CD4-positive, alpha-beta T cell treated with Interleukin-17A for 4 hours (primary cell): ENCODE results near the gene MACROD2.

Experiments
- DNase-seq: peaks from one replicate; pipeline ENCODE4 v3.0.0-alpha.2; 2020; ENCODE audit warnings: mixed read lengths

MACROD2 gene

DNA sequence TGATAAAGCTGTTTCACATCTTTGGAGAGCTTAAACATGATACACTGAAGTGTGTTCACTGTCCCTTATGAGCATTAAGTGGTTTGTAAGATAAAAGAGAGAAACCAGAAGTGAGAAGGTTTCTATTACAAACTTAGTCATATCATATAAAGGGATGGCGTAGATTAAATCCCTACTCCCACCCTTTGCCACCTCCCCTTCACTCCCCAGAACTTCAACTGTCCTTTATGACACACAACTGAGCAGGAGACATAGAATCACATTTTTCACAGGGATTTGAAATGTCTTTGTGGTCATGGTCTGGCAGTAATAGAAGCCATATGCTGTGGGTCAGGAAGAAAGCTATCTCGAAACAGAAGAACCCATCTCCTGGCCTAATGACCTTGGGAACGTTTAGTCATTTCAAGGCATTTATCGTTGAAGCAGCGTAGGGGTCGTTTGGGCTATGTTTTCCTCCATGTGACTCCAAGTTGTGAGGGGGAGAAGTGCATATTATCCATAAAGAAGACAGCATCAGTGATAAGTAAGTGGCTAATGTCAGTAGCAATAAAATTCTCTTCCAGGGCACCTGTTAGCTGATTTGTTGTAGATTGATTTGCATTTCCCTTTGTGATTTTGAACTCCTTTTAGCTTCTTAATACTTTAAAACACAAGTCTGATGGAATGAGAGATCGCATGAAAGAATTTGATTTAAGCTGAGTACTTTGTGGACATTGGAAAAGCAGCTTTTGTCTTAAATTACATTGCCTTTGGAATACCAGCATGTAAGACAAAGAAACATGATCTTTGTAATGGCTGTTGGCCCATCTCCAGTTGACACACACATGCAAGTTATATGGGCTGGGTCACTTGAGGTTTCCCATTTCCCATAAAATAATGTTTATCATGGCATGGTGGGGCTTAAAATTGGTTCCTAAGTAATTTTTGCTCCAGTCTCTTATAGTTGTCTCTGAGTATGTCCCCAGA is 843.6 kb downstream of the MACROD2 start:
- DNase-seq, result no peak

DNA sequence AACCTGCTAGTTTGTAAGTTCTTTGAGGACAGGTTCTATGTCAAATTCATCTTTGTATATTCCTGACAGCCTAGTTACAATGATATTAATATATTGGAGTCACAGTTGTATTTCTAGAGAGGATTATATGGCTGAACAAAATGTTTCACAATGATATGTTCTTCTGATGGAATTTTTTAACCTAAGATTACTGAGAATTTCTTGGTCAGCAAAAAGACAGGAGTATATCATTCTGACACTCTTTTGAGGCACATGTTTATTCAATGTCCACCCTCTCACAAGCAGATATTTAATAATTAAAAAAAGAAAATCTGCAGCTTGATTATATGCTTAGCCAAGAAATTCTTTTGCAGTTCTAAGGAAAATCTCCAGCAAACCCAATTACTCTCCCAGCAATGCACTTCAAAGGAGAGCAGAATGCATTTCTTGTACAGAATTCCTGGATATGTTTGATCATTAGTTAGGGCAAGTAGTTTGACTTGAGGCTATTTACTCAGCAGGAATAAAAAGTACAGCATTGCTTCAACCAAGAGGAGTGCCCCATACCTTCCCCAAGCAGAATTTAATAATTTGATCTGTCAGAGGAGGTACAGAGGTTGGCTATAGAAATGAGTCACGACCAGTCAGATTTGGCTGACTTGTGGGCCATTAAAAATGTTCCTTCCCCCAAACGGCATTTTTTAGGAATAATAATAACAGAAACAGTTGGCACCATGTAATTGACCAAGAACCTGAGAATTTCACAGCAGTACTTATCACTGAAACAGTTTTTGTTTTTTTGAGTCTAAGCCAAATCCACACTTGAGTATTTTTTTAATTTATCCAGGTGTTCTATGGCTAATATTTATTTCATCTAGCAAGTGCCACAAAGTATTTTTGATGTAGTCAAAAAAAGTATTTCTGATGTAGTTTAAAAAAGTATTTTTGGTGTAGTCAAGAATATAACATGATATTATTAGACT is 850.2 kb downstream of the MACROD2 start:
- no peak for DNase-seq

DNA sequence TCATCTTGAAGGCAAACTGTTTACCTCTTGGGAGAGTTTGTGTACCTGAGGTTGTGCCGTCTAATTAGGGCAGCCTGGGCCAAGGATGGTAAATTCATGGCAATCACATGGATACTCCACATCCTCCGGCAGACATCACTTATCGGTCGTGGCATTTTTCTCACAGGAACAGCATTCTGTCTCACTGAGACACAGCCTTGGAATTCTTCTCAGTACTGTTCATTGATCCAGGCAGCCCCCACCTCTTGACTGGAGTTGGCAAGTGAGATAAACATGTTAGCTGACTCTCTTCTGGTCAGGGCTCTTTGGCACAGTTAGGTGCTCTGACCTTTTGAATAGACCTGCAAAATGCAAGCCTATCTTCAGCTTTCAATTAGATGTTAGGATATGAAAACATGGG is 853.5 kb downstream of the MACROD2 start:
- DNase-seq, result no peak

DNA sequence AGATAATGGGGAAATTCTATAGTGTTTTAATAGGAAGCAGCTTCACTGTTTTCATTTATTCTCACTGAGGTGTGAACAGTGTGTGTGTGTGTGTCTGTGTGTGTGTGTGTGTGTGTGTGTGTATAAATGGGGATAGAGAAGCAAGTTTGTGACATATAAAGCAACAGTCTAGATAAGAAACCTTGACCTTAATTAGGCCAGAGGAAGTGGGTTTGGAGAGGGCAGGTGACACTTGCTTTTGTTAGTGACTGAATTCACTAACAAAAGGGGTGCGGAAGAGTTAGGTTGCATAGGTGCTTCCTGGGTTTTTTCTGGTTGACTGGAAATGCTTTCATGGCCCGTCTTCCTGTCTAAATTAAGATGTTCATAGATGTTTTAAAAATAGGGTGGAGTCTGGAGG is 857.8 kb downstream of the MACROD2 start:
- no peak for DNase-seq

DNA sequence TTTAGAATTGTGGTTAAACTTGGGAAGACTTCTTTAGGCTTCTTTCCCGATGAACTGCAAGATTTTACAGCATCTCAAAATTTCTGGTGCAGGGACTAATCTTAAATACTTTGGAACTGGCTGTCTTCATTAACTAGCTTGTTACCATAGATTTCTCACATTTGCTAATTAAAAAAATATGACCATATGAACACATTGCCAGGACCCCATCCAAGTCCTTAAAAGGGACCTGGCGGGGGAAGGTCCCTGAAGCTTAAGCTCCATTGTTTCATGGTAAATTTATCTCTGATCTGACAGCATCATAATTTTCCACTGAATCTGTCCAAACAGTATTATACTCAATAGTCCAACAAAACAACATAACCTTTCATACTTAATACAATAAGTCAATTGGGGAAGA is 859.9 kb downstream of the MACROD2 start:
- DNase-seq, result no peak

DNA sequence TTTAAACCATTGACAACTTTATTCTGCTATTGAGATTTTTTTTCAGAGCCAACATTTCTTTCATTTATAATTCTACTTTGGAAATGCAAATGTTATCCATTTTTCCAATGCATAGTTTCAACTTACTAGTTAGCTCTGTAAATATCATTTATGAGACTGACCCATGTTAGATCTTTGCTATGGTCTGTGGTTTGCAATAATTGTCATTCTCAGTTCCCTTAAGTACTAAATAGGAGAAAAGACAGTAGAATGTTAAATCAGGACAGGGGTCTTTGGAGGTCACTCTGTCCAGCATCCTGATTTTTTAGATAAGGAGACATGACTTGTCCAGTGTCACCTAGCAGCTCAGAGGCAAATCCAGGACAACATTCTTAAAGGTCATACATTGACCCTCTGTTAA is 864.3 kb downstream of the MACROD2 start:
- no peak for DNase-seq

DNA sequence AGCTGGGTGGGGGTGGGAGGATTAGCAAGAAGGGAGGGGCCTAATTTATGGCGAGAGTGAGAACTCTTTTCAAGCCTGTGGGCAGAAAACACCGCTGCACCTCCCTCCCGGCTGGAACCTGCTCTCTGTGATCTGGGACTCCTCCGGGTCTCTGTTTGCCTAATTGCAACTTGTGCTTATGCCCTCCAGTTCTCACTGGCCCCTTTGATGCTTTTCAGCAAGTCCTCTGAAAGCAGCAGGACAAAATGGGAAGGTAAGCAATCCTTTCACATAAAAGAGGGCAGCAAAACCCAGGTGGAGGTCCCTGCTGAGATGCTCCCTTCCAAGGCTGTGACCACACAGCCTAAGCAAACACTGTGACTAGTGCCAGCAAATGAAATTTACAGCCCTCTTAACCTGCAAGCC is 865.1 kb downstream of the MACROD2 start:
- no peak for DNase-seq

DNA sequence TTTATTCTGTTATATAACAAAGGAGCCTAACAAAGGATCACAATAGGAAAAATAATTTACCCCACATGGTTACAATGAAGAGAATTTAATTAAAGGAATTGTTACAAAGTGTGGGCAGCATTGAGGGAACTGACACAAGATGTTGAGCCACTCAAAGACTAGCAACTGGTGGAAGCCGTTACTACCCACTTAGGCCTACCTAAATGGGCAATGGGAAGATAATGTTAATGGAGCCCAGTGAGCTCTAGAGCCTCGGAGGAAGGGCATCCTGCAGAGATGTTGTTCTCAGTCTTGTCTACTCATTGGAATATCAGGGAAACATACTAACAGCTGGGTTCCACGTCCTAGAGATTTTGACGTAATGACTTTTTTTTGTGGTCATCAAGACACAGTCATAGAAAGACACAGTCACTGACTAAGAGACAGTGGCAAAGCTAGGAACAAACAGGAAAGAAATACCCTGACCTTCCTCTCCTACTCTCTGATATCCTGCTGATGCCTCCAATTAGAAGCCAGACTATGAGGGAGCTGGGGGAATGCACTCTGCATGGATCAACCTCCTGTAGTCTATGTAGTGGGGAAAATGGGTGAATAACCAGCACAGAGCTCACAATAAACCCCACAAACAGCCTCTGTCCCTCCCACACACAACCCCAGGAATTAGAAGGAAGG is 865.8 kb downstream of the MACROD2 start:
- no peak for DNase-seq

DNA sequence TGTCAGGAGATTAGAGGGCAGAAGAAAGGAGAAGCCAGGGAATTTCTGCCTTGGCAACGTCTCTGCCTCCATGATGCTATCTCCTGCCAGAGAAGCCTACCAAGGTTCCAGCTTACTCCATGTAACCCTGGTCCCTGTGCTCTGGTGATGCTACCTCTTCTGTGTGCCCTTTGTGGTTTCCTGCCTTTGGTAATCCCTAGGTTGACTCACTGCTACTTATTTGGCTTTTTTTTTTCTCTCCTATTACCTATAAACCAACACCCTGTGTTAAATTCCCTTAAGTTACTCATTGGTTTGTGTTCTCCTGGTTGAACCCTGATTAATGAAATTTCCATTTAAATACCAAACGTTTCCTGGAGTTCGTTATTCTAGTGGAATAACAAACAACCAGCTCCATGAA is 869.9 kb downstream of the MACROD2 start:
- DNase-seq, result no peak

DNA sequence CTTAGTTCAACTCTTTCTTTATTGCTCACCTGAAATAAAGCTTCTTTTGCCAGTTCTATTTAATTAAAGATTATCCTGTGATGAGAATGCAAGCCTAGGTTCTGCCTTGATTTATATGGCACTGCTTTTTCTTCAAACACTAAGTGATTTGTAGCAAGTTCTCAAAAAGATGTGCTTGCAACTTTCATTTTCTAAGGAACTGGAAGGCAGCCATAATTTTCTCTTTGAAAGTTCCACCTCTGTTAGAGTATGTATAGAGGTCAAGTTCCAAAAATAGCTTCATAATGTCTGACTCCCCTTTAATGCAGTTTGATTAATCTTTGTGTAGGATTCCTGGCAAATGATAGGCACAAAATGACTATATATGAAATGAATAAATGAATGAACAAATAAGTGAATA is 870.4 kb downstream of the MACROD2 start:
- no peak for DNase-seq

DNA sequence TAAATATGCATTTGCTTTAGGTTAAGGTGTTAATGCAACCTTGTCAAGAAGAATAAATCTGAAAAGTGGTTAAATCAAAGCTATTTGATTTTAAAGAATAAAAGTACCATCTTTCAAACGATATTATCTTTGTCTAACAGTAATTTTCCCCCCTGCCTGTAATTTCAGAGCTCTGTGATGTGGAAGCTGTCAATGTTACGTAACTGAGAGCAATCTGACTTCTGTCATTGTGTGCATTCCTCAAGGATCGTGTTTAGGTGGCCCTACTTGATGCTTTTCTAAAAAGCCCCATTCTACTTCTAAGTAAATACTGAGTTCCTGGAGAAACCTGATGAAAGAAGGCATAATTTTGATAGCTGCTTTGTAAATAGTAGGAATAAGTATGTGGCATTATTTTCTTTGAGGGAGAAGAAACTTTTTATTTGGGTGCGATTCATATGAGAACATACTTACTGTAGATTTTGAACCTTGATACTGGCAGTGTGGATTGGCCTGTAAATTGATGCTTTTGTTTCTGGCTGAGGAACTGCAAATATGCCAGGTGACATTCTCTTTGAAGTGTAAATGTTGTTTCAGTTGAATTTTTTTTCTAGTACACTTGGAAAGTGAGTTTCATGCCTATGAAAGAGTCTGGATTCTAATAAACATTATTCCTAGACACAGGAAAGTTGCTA is 871.7 kb downstream of the MACROD2 start:
- no peak for DNase-seq

DNA sequence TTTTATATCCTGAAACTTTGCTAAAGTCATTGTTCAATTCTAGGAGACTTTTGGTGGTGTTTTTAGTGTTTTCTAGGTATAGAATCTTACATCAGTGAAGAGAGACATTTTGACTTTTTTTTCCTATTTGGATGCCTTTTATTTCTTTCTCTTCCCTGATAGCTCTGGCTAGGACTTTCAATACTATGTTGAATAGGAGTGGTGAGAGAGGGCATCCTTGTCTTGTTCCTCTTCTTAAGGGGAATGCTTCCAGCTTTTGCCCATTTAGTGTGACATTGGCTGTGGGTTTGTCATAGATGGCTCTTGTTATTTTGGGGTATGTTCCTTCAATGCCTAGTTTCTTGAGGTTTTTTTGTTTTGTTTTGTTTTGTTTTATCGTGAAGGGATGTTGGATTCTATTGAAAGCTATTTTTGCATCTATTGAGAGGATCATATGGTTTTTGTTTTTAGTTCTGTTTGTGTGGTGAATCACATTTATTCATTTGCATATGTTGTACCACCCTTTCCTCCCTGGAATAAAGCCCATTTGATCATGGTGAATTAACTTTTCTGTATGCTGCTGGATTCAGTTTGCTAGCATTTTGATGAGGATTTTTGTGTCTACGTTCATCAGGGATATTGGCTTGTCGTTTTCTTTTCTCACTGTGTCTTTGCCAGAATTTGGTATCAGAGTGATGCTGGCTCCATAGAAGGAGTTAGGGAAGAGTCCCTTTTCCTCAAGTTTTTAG is 882.1 kb downstream of the MACROD2 start:
- no peak for DNase-seq

DNA sequence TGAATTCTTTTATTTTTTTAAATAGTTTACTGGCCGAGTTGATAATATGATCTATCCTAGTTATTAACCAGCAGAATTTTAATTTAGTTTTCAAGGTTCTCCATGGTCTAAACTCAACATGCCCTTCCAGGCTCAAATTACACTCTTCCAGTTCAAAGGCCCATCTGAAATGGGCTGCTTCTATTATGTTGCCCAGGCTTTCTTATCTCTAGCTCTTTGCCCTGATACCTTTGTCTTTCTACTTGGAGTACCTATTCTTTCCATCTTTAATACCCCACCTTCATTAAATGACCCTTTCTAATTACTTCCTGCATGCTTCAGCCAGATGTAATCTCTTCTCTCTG is 883.3 kb downstream of the MACROD2 start:
- DNase-seq, result no peak

DNA sequence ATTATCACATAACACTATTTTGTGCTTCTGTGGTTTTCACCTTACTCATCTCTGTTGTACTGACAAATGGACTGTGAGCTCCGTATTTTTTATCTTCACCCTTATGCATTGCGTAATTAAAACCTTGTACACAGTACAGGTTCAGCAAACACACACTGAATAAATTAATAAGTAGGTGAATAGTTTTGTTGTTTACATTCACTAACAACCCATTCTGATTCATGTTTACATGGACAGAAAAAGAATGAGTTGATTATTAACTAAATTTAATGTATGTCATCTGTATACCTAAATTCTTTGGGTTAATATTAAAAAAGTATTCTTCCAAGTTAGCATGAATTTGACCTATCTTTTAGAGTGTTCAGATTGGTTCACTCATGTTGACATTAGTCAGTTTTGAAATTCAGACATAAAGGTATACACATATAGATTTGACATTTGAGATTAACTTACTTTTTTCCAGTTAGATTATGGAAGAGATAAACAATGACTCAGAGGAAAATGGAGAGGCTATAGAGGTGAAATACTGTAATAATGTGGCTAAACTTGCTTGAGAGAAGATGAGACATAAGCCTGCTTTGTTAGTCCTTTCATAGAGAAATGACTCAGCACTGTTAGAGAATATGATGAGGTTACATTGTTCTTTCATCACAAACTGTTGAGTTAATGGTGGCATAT is 883.8 kb downstream of the MACROD2 start:
- DNase-seq, result no peak

DNA sequence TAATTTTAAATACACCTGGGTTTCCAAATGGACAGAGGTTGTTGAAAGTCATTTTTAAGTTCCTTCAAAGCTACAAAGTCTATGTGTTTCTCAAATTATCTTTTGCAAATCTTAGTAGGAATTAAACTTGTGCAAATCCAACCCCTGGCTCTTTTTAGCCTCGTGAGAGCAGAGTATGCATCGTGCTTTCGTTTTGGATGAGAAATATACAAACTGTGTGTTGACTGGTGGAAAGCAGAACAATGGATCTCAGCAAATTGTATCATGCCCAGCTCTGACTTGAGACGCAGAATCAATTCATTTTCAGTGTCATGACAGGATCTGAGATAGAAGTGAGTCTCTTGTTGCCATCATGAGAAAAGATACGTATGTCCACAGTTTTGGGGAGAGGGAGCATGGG is 884.5 kb downstream of the MACROD2 start:
- DNase-seq, result no peak

DNA sequence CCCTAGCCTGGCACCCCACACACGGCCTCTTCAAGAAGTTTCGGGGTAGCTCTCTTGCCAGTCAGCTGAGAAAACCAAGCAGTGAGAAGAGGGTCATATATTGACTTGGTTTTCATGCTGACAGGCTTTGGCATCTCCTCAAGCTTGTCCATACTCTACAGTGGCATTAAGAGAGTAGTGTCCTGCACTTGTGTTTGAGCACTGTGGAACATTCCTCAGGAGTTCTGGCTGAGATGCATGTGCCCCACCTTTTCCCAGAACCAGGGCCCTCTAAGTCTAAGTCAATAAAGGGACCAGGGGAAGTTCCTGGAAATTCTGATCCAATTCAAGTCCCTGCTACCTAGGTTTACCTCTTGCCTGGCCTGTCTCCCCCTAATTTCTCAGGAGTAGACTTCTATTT is 886.2 kb downstream of the MACROD2 start:
- DNase-seq, result no peak

DNA sequence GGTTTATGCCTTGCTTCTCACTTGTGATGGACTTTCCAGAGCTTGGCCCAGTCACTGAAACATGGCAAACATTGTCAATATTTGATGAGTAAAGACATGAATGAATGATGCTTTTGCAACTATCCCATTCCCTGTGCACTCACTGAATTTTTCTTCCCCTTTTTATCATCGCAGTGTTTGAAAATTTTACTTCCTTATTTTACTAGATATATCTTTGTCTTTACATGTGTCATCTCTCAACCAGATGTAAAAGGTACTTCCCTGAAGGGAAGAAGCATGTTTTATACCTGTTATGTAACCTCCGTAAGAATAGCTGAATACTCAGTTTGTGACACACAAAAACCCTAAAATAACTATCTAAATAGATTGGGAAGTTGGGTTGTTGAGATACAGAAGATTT is 886.8 kb downstream of the MACROD2 start:
- no peak for DNase-seq

DNA sequence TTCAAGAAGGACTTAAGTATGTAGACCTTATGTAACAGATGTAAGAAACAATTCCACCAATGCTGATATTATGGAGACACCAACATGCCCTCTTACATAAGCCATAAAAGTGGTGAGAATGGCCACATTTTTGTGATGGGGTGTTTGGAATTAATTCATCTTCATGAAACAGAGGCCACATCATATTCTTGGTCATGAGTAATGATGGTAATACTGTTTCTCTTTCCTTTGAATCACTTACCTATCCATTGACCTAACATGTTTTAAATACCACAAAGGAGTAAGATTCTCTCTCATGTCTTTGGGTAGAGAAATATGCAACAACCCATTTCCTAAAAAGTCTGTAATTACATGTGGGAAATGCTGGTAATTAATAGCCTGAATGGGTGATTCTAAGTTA is 887.5 kb downstream of the MACROD2 start:
- no peak for DNase-seq

DNA sequence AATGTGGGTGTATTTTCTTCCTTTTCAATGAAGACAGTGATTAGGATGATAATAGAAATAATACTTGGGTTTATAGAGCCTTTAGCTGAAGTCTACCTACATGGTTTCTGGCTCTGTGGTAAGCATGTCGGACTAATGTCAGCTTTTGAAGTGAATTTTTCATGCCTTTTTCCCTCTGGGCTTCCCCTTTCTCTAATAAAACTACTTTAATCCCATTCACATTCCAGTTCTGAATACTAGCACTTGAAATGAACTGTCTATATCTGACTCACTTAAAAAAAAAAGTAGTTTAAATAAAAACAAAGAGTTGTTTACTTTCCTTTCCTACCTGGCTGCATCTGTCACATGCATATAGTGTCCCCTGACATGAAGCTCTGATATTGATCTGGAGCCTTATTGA is 888.0 kb downstream of the MACROD2 start:
- DNase-seq, result no peak

DNA sequence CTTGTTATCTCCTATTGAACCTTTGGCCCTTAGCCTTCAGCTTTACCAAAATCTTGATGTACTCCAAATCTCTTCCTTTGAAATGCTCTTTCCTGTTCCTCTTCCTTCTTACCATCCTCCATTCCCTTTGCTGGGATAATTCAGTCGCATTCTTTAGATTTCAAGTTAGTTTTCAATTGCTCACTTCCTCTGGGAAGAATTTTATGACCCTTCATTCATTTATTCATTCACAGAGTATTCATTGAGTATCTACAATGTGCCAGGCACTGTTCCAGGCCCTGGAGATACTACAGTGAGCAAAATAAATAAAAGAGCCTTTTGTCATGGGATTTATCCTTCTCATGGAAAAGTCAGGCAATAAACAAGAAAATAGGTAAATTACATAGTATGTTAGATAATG is 890.3 kb downstream of the MACROD2 start:
- DNase-seq, result no peak

DNA sequence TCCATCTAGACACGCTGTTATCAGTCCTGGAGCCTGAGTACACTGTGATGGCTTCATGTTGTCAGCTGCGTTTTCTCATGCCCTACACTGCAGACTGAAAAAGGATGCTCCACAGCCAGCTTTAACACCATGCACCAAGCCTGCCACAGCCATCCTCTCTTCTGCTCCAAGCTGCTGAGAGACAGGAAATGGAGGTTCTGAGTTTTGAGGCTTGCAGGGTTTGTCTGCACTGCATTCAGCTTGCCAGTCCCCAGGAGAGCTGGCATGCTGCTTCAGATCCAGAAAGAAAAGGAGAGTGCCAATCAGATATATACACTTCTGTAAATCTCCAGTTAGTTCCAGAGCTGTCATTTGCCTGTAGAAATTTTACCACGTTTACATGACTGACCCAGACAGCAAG is 892.8 kb downstream of the MACROD2 start:
- no peak for DNase-seq
